ENCODE data around the gene RETREG2. TPM values are rescaled to one million over a fixed set of nuclear protein-coding genes. Genes with fewer than 3 reads are reported as not detected.

RETREG2 gene
- total RNA-seq, 2 donors from 2014 or later, result 69.3 to 79.8 TPM

DNA sequence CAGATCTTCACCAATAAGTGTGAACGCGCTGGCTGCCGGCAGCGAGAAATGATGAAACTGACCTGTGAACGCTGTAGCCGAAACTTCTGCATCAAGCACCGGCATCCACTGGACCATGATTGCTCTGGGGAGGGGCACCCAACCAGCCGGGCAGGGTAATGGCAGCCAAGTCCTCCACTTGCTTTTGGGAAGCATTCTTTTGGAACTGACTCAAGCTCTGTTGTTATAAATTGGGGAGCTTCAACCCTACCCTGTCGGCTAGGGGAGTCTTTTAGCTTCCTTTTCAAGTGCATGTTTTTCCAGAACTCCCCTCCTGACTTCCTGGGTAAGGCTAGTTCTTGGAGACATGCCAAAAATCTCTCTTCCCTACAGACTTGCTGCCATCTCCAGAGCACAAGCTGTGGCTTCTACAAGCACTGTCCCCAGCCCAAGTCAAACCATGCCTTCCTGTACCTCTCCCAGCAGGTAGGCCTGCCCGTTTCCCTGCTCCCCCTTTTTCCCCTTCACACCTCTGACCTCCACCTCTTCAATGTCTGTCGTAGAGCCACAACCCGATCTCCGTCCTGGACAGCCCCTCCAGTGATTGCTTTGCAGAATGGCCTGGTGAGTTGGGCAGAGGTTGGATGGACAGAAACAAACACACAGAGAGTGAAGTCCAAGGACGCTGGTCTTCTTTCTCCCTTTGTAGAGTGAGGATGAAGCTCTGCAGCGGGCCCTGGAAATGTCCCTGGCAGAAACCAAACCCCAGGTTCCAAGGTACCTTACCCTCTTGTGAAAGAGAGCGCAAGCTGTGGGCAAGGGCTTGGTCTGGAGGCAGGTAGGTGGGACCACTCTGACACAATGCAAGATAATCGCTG lies 30.0 kb downstream of the RETREG2 start:
- Mint-ChIP-seq H3K27me3 (no peaks in the 10 kb centered on the region), H3K4me1 (ENCODE audit: low read depth in 2 of 2) (peaks cover 20 to 21% of the 10 kb centered on the region in 2 donors), H3K36me3 (no peaks in the 10 kb centered on the region), H3K4me3 (peak overlapping the region; percentile 82), H3K9me3 (no peaks in the 10 kb centered on the region), H3K27ac (peak overlapping the region; percentile 63 to 73)
- ATAC-seq (no peak), DNase-seq (ENCODE audit: low spot score) (no peak)

DNA sequence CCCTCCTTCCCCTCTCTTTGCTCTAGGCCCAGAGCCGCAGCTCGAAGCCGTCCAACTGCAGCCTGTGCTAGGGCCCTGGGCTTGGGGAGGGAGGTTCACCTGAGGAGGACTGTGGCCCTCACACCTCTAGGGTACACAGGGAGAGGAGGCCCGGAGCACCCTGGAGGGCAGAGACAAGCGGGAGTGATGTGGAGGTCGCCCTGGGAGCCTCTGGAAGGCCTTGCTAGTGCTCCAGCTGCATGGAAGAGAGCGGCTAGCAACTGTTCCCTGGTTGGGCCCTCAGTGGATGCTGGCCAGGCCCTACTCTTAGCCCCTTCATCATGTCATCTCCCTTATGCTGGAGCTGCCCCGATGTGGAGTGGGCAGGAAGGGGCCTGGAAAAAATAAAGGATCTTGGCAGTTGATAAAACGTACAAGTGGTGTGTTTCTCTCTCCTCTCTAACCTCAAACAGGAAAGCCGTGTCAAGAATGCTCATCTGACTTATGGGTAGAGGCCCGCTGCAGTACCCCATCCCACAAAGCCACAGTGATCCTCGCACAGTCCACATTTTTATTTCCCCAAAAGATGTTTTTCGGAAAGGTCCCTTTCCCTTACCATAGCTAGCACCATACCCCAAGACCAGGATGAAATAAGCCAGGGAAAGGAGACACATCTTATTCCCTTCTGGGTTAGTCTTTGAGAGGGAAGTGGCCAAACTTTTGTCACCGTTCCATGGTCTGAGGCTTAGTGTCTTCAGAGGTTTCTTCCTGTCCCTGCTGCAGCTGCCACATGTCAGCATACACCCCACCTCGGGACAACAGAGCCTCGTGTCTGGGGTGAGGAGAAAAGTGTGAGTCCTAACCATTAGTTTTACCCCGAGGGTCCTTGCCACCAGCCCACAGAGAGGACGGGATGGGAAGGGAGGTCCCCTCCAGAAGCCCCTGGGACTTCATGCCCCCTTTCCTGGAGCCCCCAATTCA lies 31.4 kb downstream of the RETREG2 start:
- peaks cover 20 to 21% of the 10 kb centered on the region in 2 donors for H3K4me1 Mint-ChIP-seq (ENCODE audit: low read depth in 2 of 2)
- no peak for DNase-seq (ENCODE audit: low spot score)

DNA sequence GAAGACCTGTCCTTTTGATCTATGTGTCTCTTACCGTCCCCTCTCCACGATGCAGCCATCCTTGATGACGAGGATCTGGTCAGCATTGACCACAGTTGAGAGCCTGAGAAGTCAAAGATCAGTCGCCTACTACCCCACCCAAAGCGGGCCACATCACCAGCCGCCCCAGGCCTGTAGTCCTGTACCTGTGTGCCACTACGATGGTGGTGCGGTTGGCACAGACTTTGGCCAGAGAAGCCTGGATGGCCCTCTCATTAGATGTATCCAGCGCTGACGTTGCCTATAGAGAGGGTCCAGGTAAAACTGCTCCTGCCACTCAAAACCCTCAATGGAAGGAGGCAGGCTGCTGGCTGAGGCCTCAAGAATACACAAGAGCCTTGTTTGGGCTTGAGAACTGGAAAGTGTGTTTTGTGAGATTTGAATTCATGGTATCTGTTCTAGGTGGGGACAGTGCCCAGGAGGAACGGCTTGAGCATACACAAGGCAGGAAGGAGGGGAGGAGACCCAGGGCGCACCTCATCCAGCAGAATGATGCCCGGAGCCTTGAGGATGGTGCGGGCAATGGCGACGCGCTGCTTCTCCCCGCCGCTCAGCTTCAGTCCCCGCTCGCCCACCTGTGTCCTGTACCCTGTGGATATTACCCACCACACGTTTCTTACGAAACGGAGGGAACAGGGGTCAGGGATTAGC lies 32.3 kb downstream of the RETREG2 start:
- H3K9me3 Mint-ChIP-seq, result no peaks in the 10 kb centered on the region
- no peaks in the 10 kb centered on the region for H3K36me3 Mint-ChIP-seq
- peak overlapping the region; percentile 62 to 70 for H3K27ac Mint-ChIP-seq
- peaks cover 21 to 23% of the 10 kb centered on the region in 2 donors for H3K4me1 Mint-ChIP-seq (ENCODE audit: low read depth in 2 of 2)
- ATAC-seq (no peak), DNase-seq (ENCODE audit: low spot score) (no peak)
- peak overlapping the region; percentile 33 for H3K4me3 Mint-ChIP-seq
- no peaks in the 10 kb centered on the region for H3K27me3 Mint-ChIP-seq

More for the DNA sequence above, 31.4 kb downstream of the RETREG2 start:
- Mint-ChIP-seq H3K27ac (peak overlapping the region; percentile 62 to 70), H3K9me3 (no peaks in the 10 kb centered on the region), H3K27me3 (no peaks in the 10 kb centered on the region), H3K36me3 (no peaks in the 10 kb centered on the region), H3K4me3 (peak overlapping the region; percentile 33)
- no peak for ATAC-seq

DNA sequence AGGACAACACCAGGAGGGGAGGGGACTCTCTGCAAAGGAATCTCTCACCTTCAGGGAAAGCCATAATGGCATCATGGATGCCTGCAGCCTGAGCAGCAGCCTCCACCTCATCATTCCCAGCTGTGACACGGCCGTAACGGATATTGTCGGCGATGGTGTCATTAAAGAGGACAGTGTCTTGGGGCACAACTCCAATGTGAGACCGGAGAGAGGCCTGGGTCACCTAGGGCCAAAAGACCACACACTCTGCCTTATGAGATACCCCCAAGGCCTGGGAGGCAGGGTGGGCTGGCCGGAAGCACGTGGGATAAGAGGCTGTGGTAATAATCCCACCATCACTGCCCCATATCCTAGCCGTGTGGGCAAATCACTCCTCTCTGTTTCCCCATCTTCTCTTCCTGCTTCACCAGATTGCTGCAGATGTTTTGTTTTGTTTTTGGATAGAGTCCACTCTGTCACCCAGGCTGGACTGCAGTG lies 32.8 kb downstream of the RETREG2 start:
- Mint-ChIP-seq H3K4me1 (ENCODE audit: low read depth in 2 of 2) (peaks cover 20 to 23% of the 10 kb centered on the region in 2 donors), H3K27ac (peak overlapping the region in 1 of 2 donors; percentile 62)
- ATAC-seq, result no peak

DNA sequence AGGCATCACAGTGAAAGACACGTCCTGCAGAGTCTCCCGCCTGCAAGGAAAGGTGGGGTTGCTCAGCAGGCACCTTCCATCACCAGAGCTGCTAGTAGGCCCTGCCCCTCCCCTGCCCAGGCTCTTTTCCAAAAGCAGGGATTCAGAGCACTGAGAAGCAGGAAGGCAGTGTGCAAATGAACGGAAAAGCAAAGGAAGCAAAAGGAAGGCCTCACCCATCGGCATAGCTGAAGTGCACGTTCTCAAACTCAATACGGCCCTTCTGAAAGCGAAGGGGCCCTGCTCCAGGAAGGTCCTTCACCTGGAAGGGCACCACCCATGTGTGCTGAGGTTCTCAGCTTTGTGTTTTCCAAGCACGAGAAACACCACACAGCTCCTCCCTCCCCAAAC lies 34.9 kb downstream of the RETREG2 start:
- Mint-ChIP-seq H3K4me3 (no peak overlapping the region), H3K4me1 (ENCODE audit: low read depth in 2 of 2) (peaks cover 10 to 26% of the 10 kb centered on the region in 2 donors), H3K27me3 (no peaks in the 10 kb centered on the region), H3K36me3 (no peaks in the 10 kb centered on the region), H3K27ac (no peak overlapping the region), H3K9me3 (no peaks in the 10 kb centered on the region)
- no peak for DNase-seq (ENCODE audit: low spot score)
- no peak for ATAC-seq

More for the DNA sequence above, 32.8 kb downstream of the RETREG2 start:
- H3K27me3 Mint-ChIP-seq, result no peaks in the 10 kb centered on the region
- H3K4me3 Mint-ChIP-seq, result no peak overlapping the region
- DNase-seq (ENCODE audit: low spot score), result no peak
- no peaks in the 10 kb centered on the region for H3K36me3 Mint-ChIP-seq
- no peaks in the 10 kb centered on the region for H3K9me3 Mint-ChIP-seq

DNA sequence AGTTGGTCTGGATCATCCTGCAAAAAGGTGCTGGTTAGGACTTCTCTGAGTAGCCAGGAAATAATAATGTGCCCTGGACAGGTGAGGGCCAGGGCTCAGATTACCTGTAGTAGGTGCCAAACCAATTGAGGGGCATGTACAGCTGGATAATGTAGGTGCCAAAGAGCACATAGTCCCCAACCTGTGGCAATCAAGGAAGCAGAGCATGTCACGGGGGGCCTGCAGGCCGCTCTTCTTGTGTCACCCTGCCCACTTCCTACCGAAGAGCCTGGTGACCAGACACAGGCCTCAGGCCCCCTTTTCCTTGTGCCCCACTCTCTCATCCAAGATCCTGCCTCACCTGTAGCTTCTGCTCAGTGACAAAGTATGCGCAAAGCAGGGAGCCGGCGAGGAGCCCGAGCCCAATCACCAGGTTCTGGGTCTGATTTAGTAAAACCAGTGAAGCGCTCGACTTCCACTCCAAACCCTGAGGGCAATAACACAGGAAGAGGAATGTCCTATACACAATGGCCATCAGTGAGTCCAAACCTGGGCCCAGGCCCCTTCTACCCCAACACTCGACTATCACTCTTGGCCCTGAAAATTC lies 35.5 kb downstream of the RETREG2 start:
- H3K36me3 Mint-ChIP-seq, result no peaks in the 10 kb centered on the region
- no peak for DNase-seq (ENCODE audit: low spot score)
- no peaks in the 10 kb centered on the region for H3K9me3 Mint-ChIP-seq
- no peaks in the 10 kb centered on the region for H3K27me3 Mint-ChIP-seq
- ATAC-seq, result no peak
- no peak overlapping the region for H3K27ac Mint-ChIP-seq
- no peak overlapping the region for H3K4me3 Mint-ChIP-seq
- H3K4me1 Mint-ChIP-seq (ENCODE audit: low read depth in 2 of 2), result peaks cover 5 to 24% of the 10 kb centered on the region in 2 donors

DNA sequence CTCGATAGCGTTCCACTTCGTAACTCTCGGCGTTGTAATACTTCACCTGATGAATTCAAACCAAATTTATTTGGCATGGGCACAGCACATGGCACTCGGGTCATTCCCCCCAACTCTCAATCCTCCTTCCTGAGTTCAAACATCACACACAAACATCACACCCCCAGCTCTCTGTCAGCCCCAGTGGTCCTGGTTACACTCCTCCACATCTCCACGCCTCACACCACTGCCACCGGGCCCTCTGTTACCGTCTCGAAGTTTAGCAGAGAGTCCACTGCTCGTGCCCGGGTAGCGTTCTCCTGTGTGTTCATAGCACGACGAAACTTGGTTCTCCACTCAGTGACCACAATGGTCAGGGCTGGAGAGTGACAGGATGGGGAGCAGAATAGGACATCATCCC lies 36.1 kb downstream of the RETREG2 start:
- peaks cover 4 to 27% of the 10 kb centered on the region in 2 donors for H3K4me1 Mint-ChIP-seq (ENCODE audit: low read depth in 2 of 2)
- ATAC-seq, result no peak
- no peak overlapping the region for H3K27ac Mint-ChIP-seq
- no peaks in the 10 kb centered on the region for H3K36me3 Mint-ChIP-seq
- H3K4me3 Mint-ChIP-seq, result no peak overlapping the region
- no peak for DNase-seq (ENCODE audit: low spot score)
- no peaks in the 10 kb centered on the region for H3K27me3 Mint-ChIP-seq
- no peaks in the 10 kb centered on the region for H3K9me3 Mint-ChIP-seq

DNA sequence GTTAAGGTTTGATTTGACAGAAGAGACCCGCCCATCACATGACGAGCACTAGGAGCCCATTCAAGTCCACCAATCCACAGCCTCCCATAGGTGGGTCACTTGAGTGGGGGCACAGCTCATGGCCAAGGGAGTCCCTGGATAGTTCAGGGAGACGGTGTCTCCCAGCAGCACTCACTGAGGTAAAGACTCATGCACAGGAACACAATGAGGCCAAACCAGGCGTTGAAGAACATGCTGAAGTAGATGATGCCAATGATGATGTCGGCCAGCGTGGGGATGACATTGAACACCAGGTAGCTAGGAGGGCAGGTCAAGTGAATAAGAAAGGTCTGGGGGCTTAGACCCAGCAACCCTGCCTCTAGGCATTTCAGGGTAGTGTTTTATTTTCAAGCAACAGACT lies 36.7 kb downstream of the RETREG2 start:
- H3K4me1 Mint-ChIP-seq (ENCODE audit: low read depth in 2 of 2), result peaks cover 4 to 27% of the 10 kb centered on the region in 2 donors
- DNase-seq (ENCODE audit: low spot score), result no peak
- H3K27me3 Mint-ChIP-seq, result no peaks in the 10 kb centered on the region
- H3K36me3 Mint-ChIP-seq, result no peaks in the 10 kb centered on the region
- ATAC-seq, result no peak
- no peaks in the 10 kb centered on the region for H3K9me3 Mint-ChIP-seq
- H3K4me3 Mint-ChIP-seq, result no peak overlapping the region
- H3K27ac Mint-ChIP-seq, result peak overlapping the region in 1 of 2 donors; percentile 32

DNA sequence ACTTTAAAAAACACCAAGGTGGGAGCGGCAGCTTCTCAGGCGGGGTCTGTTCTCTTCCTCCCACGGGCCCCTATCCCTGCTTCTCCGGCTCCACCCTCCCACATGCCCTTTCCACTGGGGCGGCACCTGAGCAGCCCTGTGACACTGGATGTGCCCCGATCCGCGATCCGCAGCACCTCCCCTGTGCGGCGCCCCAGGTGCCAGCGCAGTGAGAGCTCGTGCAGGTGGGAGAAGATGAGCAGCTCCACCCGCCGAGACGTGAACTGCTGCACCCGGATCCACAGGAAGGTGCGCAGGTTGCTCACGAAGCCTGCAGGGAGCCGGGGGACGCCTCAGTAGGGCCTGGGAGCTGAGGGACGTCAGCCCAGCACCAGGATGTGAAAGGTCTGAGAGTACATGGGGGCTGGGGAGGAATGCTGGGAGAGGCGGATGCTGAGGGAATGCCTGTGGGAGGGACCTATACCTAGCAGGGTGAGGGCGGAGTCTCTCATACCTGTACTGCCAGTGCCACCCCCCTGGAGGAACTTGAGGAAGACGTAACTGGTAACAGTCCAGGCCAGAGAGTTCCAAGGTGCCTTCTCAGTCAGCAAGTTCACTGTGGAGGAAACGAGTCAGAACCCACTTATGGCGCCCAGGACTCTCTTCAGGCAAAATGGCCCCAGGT lies 37.9 kb downstream of the RETREG2 start:
- Mint-ChIP-seq H3K36me3 (no peaks in the 10 kb centered on the region), H3K9me3 (no peaks in the 10 kb centered on the region), H3K4me3 (no peak overlapping the region), H3K27me3 (no peaks in the 10 kb centered on the region), H3K27ac (no peak overlapping the region), H3K4me1 (ENCODE audit: low read depth in 2 of 2) (peaks cover 4 to 26% of the 10 kb centered on the region in 2 donors)
- ATAC-seq (no peak), DNase-seq (ENCODE audit: low spot score) (no peak)

DNA sequence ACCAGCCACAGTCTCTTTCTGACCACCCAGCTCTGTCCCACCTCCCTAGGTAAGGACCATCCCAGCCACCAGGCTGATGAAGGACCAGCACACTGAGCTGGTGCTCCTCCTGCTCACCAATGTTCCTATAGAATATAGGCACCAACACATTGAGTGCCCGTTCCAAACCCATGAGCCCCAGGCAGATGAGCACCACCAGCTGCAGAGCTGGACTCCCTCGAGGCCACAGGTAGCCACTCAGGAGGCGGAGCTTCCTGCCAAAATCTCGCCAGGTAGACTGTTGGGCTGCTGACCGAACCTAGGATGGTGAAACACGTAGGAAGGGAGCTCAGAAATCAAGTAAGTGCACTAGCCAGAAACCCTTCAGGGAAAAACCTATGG lies 38.5 kb downstream of the RETREG2 start:
- Mint-ChIP-seq H3K4me3 (no peak overlapping the region), H3K27ac (no peak overlapping the region)

DNA sequence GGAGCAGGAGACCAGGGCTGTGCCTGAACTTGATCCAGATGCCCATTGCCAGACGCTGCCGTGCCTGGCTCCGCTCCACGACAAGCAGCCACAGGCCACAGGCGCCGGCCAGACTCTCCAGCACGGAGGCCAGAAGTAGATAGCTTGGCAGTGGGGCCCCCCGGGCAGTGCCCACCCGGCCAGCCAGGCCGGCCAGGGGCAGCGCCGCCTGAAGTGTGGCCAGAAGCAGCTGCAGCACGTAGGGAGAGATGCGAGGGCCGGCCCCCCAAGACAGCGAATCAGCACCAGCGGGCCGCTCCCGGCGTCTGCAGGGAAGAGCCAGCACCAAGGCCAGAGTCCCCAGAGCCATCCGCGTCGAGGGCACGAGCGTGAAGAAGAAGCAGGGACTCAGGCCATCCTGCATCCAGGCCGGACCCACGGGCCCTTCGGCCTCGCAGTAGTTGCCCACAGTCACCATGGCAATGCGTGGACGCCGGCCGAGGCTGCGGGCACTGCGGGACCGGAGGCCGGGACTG lies 40.2 kb downstream of the RETREG2 start:
- DNase-seq (ENCODE audit: low spot score), result no peak
- ATAC-seq, result peak; percentile 56 to 65
- no peaks in the 10 kb centered on the region for H3K9me3 Mint-ChIP-seq
- peak overlapping the region; percentile 83 for H3K4me3 Mint-ChIP-seq
- H3K27ac Mint-ChIP-seq, result peak overlapping the region; percentile 57 to 85
- H3K36me3 Mint-ChIP-seq, result peaks cover 6% of the 10 kb centered on the region
- no peaks in the 10 kb centered on the region for H3K27me3 Mint-ChIP-seq
- H3K4me1 Mint-ChIP-seq (ENCODE audit: low read depth in 2 of 2), result peaks cover 4 to 22% of the 10 kb centered on the region in 2 donors

More for the DNA sequence above, 38.5 kb downstream of the RETREG2 start:
- no peaks in the 10 kb centered on the region for H3K27me3 Mint-ChIP-seq
- no peaks in the 10 kb centered on the region for H3K9me3 Mint-ChIP-seq
- no peak for DNase-seq (ENCODE audit: low spot score)
- H3K4me1 Mint-ChIP-seq (ENCODE audit: low read depth in 2 of 2), result peaks cover 4 to 21% of the 10 kb centered on the region in 2 donors
- ATAC-seq, result no peak
- H3K36me3 Mint-ChIP-seq, result peaks cover 4% of the 10 kb centered on the region

Data from natural killer cell treated with Interleukin-12 subunit alpha and Interleukin-12 subunit beta and Interleukin-15 and Interleukin-18, amount 100 ng/mL, for 72 hours (primary cell).